ENCODE data around the gene PNMA6E.

GRCh38 chrX:153433161-153433680 lies 32.1 kb upstream of the PNMA6E start:
- TF ChIP-seq MXI1 (IDR thresholded peaks at IDR 0.05; ENCODE audit: borderline replicate concordance, low read depth, low read length) (no peak), ZBTB44 (CRISPR knock-in tag; IDR thresholded peaks at IDR 0.05) (no peak), RNF2 (conservative IDR thresholded peaks at IDR 0.05; ENCODE audit: low read depth) (no peak), ZBTB34 (CRISPR knock-in tag; IDR thresholded peaks at IDR 0.05) (no peak), CTCF (CRISPR knock-in tag; IDR thresholded peaks at IDR 0.05) (no peak), ZNF513 (CRISPR knock-in tag; conservative IDR thresholded peaks at IDR 0.05) (no peak), ZSCAN20 (CRISPR knock-in tag; IDR thresholded peaks at IDR 0.05; ENCODE audit: borderline replicate concordance) (no peak)

All from HepG2 (cell line).